ENCODE data around the gene PNPLA7.

GRCh38 chr9:137534256-137535119 lies 15.7 kb downstream of the PNPLA7 start:
- peak; percentile 64 to 73 (median 68) for TF ChIP-seq CTCF (IDR thresholded peaks at IDR 0.05)
- TF ChIP-seq POLR2AphosphoS5 (IDR thresholded peaks at IDR 0.05): no peak

All from transverse colon (tissue), 4 donors.